Measurements from ENCODE around the gene ABHD4. TPM values are rescaled to one million over a fixed set of nuclear protein-coding genes. Genes with fewer than 3 reads are reported as not detected.

The ABHD4 gene
- total and polyA plus RNA-seq, 10 of the 15 experiments (the other 5 are each of a cell fraction or from before 2014, with no cell fraction given), result 5.4 to 28.7 (median 10.8) TPM

DNA sequence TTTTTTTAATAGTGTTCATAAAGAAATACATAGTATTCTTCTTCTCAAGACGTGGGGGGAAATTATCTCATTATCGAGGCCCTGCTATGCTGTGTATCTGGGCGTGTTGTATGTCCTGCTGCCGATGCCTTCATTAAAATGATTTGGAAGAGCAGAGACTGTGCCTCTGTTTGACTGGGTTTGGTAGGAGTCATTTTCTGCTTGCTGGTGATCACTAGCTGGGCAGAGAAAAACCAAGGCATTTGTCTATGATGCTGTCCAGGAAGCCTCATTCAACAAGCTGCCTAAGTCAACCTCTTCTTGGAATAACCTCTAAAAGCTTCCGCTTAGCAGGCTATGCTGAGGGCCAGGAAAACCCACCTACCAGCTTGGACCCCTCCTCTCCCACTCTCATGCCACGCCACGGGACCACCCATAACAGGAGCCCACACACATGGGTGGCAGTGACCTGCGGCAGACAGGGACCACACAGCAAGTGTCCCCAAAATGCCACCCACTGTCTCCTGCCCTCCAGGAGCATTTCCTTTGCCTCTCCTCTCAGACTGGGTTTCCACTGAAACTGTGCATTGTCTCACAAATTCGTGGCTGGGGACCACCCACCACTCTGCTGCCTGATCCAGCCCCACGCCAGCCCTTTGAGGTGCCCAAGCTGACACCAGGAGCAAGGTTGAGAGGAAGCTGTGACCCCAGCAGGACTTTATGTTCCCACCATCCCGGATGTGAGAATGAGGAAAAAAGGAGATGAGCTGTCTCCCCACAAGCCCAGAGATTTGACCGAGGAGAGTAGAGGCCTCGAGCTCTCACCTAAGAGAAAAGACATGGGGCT, 45.9 kb upstream of the ABHD4 start:
- ChIA-PET POLR2A (interaction anchor here (0.6 to 6.3 kb wide), 11 partner anchors 11 to 310 kb away, joined by 3 to 74 read pairs (median 3); no protein-coding TSS in a partner anchor), CTCF (interaction anchor here (1.0 to 7.1 kb wide), 4 partner anchors 13 to 80 kb away, joined by 3 to 58 read pairs (median 6); no protein-coding TSS in a partner anchor), SMC1A (ENCODE audit: uncharacterized antibody, unreplicated experiment) (interaction anchor here (0.5 to 9.2 kb wide), 17 partner anchors 9 to 252 kb away, joined by 3 to 105 read pairs (median 5); no protein-coding TSS in a partner anchor), RAD21 (ENCODE audit: unreplicated experiment) (interaction anchor here (0.6 to 6.6 kb wide), 15 partner anchors 9 to 86 kb away, joined by 3 to 48 read pairs (median 4); no protein-coding TSS in a partner anchor)
- in situ Hi-C loops (cut with MboI), result no loop called here
- Histone ChIP-seq H3K4me3 (no peak overlapping the region), H3K79me2 (ENCODE audit: control insufficient read depth, insufficient read depth, low read length) (peaks cover 7% of the 10 kb centered on the region), H3K36me3 (ENCODE audit: control insufficient read depth in 2 of 2, insufficient read depth in 2 of 2, low read length in 1 of 2) (peaks cover 24 to 25% of the 10 kb centered on the region in 2 experiments), H4K20me1 (ENCODE audit: control insufficient read depth, insufficient read depth) (no peaks in the 10 kb centered on the region), H3K9me3 (replicated peaks; ENCODE audit: control insufficient read depth, insufficient read depth, low read length) (no peaks in the 10 kb centered on the region), H3K4me2 (ENCODE audit: control insufficient read depth, insufficient read depth) (no peak overlapping the region), H2AFZ (ENCODE audit: control insufficient read depth, low read depth, low read length) (no peak overlapping the region), H3K27ac (ENCODE audit: control insufficient read depth, insufficient read depth) (peak overlapping the region; percentile 97), H3K27me3 (replicated peaks in 1 of 2; ENCODE audit: control insufficient read depth in 2 of 2, insufficient read depth in 2 of 2, low read length in 1 of 2) (no peaks in the 10 kb centered on the region), H3K9ac (ENCODE audit: control insufficient read depth, insufficient read depth, low read length) (no peak overlapping the region; the same call in 1 of the 2 replicates), H3K4me1 (ENCODE audit: control insufficient read depth, insufficient read depth, low read length) (peaks cover 76% of the 10 kb centered on the region)
- ATAC-seq, result no peak
- intact Hi-C loops (cut with micrococcal nuclease; ENCODE audit: unreplicated experiment), result no loop called here
- 79% methylated on average over 12 of the region's 13 CpGs for WGBS (ENCODE audit: insufficient coverage, insufficient replicate concordance, low lambda C conversion rate, missing lambda C conversion rate)
- no peak for FAIRE-seq
- BruUV-seq (replicated peaks), result no TSS peak
- DNase-seq (ENCODE audit: low read depth, low spot score), result no peak
- TF ChIP-seq, protein P1, sequence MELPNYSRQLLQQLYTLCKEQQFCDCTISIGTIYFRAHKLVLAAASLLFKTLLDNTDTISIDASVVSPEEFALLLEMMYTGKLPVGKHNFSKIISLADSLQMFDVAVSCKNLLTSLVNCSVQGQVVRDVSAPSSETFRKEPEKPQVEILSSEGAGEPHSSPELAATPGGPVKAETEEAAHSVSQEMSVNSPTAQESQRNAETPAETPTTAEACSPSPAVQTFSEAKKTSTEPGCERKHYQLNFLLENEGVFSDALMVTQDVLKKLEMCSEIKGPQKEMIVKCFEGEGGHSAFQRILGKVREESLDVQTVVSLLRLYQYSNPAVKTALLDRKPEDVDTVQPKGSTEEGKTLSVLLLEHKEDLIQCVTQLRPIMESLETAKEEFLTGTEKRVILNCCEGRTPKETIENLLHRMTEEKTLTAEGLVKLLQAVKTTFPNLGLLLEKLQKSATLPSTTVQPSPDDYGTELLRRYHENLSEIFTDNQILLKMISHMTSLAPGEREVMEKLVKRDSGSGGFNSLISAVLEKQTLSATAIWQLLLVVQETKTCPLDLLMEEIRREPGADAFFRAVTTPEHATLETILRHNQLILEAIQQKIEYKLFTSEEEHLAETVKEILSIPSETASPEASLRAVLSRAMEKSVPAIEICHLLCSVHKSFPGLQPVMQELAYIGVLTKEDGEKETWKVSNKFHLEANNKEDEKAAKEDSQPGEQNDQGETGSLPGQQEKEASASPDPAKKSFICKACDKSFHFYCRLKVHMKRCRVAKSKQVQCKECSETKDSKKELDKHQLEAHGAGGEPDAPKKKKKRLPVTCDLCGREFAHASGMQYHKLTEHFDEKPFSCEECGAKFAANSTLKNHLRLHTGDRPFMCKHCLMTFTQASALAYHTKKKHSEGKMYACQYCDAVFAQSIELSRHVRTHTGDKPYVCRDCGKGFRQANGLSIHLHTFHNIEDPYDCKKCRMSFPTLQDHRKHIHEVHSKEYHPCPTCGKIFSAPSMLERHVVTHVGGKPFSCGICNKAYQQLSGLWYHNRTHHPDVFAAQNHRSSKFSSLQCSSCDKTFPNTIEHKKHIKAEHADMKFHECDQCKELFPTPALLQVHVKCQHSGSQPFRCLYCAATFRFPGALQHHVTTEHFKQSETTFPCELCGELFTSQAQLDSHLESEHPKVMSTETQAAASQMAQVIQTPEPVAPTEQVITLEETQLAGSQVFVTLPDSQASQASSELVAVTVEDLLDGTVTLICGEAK (IDR thresholded peaks at IDR 0.05; ENCODE audit: borderline replicate concordance), result no peak
- TF ChIP-seq KLF5 (IDR thresholded peaks at IDR 0.05; ENCODE audit: partially characterized antibody), result no peak
- no peak for TF ChIP-seq ZNF274 (IDR thresholded peaks at IDR 0.05; ENCODE audit: insufficient read depth, insufficient read length)
- no peak for TF ChIP-seq HDAC2 (IDR thresholded peaks at IDR 0.05)
- TF ChIP-seq CREB1 (IDR thresholded peaks at IDR 0.05; ENCODE audit: low read depth), result no peak
- TF ChIP-seq BCL11A (IDR thresholded peaks at IDR 0.05; ENCODE audit: low read depth, low read length), result no peak
- no peak for TF ChIP-seq CBFB (IDR thresholded peaks at IDR 0.05; ENCODE audit: low read depth)
- TF ChIP-seq CHD4 (IDR thresholded peaks at IDR 0.05), result no peak
- TF ChIP-seq EZH2 (IDR thresholded peaks at IDR 0.05; ENCODE audit: borderline replicate concordance, control insufficient read depth, low read depth, low read length), result no peak
- no peak for TF ChIP-seq BHLHE40 (IDR thresholded peaks at IDR 0.05; ENCODE audit: borderline replicate concordance in 1 of 2, low read depth in 2 of 2, low read length in 1 of 2)
- TF ChIP-seq, protein P2, sequence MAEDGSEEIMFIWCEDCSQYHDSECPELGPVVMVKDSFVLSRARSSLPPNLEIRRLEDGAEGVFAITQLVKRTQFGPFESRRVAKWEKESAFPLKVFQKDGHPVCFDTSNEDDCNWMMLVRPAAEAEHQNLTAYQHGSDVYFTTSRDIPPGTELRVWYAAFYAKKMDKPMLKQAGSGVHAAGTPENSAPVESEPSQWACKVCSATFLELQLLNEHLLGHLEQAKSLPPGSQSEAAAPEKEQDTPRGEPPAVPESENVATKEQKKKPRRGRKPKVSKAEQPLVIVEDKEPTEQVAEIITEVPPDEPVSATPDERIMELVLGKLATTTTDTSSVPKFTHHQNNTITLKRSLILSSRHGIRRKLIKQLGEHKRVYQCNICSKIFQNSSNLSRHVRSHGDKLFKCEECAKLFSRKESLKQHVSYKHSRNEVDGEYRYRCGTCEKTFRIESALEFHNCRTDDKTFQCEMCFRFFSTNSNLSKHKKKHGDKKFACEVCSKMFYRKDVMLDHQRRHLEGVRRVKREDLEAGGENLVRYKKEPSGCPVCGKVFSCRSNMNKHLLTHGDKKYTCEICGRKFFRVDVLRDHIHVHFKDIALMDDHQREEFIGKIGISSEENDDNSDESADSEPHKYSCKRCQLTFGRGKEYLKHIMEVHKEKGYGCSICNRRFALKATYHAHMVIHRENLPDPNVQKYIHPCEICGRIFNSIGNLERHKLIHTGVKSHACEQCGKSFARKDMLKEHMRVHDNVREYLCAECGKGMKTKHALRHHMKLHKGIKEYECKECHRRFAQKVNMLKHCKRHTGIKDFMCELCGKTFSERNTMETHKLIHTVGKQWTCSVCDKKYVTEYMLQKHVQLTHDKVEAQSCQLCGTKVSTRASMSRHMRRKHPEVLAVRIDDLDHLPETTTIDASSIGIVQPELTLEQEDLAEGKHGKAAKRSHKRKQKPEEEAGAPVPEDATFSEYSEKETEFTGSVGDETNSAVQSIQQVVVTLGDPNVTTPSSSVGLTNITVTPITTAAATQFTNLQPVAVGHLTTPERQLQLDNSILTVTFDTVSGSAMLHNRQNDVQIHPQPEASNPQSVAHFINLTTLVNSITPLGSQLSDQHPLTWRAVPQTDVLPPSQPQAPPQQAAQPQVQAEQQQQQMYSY (CRISPR knock-in tag; IDR thresholded peaks at IDR 0.05), result no peak
- TF ChIP-seq MYC (IDR thresholded peaks at IDR 0.05; ENCODE audit: insufficient read depth, insufficient read length, insufficient replicate concordance, low read length, severe bottlenecking), result no peak
